Stimulated activated CD4-positive, alpha-beta T cell treated with anti-CD3 and anti-CD28 coated beads, Interleukin-4, amount 100 ng/mL, for 24 hours (primary cell): Measurements from ENCODE around the gene INHBB.

ENCODE experiments used
- DNase-seq: peaks from one replicate; pipeline ENCODE4 v3.0.0-alpha.2; 2020

Gene INHBB

DNA sequence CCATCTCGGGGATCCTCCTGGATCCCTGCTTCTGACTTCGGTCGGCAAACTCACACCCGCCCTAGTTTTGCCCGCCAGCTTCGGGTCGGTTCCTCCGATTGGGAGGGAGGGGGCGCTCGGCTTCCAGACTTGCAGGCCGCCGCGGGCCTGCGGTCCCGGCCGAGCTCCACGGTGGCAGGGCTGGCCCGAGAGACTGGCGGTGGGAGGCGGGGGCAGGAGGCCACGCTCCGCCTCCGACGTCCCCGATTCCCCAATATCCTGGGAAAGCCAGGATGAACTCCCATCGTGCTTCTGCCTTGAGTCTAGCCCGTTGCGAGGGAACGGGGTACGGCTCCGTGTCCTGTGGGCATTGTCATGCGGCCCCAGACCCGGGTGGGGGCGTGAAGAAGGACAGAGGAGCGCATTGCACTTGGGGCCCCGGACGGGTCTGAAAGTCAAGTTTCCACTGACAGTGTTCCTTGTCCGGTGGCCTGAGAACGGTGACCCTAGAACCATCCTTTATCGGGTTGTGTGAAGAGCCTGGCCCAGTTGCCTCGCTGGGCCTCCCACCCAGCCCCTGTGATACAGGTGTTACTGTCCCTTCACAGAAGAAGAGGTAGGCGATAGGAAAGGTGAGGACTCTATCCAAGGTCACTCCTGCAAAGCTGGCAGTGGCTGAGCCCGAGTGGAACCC lies 2.4 kb upstream of the INHBB start:
- DNase-seq = peak; percentile 57

- DNase-seq = no peak
Measured at GRCh38 chr2:120344214-120344975, 1.5 kb upstream of the INHBB start.

GRCh38 chr2:120344976-120345581 lies 857 bp upstream of the INHBB start:
- DNase-seq = peak; percentile 10

DNA sequence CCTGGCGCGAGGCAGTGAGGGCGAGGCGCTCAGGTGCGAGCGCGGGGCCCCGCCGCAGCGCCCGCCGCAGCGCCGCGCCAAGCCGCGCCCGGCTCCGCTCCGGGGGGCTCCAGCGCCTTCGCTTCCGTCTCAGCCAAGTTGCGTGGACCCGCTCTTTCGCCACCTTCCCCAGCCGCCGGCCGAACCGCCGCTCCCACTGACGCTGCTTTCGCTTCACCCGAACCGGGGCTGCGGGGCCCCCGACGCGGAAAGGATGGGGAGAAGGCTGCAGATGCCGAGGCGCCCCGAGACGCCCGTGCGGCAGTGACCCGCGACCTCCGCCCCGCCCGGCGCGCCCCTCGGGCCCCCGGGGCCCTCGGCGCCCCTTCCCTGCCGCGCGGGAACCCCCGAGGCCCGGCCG lies 328 bp upstream of the INHBB start:
- DNase-seq = no peak

- no peak for DNase-seq
Measured at GRCh38 chr2:120346667-120347358, 877 bp downstream of the INHBB start.

DNA sequence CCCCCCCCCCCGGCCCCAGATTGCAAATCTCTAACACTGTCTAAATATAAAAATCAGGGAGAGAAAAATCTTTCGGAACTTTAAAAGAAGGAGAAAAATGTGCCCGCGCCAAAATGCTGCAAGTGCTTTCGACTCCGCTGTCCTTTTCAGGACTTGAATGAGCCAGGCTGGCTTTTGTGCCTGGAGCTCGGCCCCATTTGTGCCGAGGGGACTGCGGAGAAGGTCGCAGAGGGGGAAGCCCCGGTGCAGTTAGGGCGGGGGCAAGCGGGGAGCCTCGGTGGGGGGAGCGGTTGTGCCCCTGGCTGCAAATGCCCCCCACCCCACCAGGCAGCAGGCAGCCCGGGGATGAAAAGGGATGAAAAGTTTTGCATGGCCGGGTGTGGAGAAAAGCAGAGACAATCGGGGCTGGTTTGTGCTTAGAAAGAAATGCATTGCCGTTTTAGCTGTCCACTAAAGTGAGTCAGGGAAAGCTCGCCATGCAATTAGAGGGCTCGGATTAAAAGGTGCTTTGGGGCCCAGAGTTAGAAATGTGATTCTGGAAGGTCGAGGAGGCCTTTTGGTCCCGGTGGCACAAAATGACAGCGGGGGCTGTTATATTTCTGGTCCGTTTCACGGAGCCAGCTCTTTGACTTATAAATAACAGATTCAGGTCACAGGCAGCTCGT lies 1.6 kb downstream of the INHBB start:
- no peak for DNase-seq

- DNase-seq = no peak
Measured at GRCh38 chr2:120348134-120348736, 2.3 kb downstream of the INHBB start.

GRCh38 chr2:120348737-120349439 lies 3.0 kb downstream of the INHBB start:
- DNase-seq = no peak

GRCh38 chr2:120349440-120349921 lies 3.5 kb downstream of the INHBB start:
- no peak for DNase-seq

GRCh38 chr2:120350080-120350479 lies 4.1 kb downstream of the INHBB start:
- no peak for DNase-seq

GRCh38 chr2:120350801-120351320 lies 4.9 kb downstream of the INHBB start:
- DNase-seq = no peak

DNA sequence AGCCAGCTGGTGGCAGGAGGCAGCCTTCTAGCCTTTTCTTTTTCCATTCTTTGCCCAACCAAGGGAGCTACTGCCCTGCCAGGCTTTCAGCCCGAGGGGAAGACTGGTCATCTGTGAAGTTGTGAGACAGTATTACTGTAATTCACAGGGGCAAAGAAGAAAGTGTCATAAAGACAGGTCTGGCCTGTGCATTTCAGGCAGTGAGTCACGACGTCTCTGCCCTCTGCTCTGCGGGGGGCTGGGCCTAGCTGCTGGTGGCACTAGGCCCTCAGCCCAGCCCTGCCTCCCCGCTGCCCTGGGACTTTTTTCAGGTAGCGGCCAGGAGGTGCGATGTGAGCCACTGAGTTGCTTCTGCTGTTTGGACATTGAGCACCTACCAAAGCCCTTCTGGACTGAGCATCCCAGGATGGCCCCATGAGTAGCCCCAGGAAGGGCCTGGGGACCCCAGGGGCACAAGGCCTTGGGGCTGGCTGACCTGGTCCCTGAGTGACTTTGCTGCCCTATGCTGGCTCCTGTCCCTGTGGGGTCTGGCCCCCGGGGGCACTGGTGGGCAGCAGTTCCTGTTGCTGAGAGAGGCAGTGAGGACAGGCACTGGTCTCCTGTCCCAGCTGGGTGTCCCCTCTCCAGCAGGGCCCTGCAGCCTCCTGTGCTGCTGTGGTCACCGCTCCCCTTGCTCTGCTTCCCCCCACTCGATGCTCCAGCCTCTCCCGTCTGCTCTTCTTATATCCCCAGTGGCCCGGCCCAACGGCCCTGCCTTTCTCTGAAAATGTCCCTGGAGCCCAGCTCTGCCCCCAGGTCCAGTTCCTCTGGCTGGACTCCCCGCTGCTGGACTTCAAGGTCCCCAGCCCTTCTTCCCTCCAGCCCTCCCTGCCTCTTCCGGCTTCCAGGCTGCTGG lies 7.0 kb downstream of the INHBB start:
- no peak for DNase-seq

- no peak for DNase-seq
Measured at GRCh38 chr2:120353591-120353898, 7.6 kb downstream of the INHBB start.

DNA sequence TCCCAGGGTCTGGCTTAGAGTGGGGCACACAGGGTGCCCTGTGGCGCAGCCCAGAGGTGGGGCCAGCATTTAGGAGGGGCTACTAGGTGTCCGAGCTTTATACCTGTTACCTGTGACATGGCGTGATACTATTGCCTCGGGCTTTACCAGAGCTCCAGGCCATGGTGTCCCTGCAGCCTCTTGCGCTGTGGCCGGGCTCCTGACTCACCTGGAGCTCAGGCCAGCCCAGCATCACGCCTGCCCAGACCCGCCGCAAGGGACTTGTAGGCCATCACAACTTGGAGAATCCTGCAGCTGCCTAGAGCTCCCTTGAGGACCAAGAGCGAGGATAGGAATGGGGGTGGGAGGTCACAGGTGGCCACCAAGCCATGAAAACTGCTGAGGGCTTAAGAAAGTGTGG lies 8.0 kb downstream of the INHBB start:
- no peak for DNase-seq

DNA sequence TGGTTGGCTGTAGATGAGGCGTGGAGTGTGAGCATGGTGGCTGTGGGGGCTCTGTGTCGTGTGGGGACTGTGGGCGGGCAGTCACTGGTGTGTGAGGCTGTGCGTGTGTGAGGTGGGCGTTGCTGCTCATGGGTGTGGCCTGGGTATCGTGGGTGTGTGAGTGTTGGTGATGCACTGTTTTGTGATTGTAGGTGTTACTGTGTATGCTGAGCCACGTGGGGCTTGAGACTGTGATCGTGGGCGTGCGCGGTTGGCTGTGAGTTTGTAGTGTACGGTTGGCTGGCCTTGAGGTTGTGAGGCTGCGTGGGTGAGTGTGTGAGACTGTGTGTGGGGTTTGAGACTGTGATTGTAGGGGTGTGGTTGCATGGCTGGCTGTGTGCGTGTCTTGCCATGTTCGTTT lies 8.5 kb downstream of the INHBB start:
- DNase-seq = no peak

DNA sequence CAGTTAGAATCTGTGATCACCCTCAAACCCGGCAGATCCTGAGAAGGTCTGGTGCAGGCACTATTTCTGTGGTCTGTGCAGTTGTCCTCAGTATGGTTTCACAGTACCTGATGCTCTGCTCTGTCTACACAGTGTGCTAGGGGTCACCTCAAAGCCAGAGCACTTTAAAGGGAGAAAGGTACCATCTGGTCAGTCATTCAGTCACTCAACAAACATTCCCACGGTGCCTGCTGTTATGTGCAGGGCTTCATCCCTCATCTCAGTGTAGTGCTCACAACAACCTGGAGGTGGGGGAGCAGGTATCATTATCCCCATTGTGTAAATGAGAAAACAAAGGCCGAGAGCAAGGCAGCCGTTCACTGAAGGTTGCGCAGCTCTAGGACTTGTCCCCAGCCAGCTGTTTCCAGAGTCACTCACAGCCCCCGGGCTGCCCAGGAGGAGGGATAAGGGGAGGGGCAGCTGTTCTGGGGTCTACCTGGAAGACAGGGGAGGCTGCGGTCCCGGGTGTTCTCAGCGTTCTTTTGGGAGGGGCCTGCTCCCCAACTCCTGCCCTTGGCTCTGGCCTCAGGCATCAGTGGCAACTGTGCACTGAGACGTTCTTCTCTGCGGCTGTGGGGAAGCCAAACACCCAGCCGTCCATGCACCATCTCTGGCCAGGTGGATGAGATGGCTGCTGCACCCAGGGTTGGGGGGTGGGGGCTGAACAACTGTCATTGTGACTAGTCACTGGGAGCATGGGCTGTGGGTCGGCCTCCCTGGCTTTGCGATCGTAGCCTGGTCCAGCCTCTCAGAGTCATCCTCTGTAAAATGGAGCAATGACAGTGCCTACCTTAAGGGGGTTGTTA lies 9.2 kb downstream of the INHBB start:
- no peak for DNase-seq

DNA sequence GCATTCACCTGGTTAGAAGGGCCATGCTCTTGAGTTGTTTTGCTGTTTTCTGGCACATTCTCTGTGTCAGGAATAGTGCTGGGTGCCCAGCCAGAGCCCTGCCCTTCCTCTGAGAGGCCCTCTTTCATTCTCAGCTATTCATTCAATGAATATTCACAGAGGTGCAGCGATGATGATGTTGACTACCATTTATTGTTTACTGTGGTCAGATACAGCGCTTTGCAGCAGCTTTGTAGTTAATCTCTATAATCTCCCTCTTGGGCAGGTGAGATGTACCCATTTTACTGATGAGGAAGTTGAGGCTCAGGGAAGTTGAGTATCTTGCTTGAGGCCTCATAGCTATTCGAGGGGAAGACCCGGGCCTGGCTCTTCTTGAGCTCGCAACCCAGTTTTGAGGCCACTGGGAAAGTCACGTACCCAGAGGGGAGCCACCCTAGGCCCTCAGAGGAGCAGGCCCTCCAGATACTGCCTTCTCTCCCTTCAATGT lies 9.9 kb downstream of the INHBB start:
- DNase-seq = no peak

DNA sequence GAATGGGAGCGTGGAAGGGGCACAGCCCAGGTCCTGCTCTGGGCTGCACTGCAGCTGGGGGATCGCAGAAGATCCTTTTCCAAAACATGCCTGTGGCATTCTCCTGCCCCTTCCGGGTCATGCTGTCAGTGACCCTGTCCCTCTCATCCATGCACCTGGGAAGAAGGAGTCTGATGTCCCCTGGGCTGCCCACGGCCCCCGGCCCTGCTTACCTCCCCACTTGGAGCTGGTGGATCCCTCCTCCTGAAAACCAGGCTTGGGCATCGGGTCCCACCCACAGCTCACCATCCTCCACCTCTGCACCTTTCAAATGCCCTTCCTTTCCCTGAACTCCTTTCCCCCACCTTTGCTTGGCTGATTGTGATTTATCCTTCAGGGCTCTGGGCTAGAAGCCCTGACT lies 11.8 kb downstream of the INHBB start:
- no peak for DNase-seq

DNA sequence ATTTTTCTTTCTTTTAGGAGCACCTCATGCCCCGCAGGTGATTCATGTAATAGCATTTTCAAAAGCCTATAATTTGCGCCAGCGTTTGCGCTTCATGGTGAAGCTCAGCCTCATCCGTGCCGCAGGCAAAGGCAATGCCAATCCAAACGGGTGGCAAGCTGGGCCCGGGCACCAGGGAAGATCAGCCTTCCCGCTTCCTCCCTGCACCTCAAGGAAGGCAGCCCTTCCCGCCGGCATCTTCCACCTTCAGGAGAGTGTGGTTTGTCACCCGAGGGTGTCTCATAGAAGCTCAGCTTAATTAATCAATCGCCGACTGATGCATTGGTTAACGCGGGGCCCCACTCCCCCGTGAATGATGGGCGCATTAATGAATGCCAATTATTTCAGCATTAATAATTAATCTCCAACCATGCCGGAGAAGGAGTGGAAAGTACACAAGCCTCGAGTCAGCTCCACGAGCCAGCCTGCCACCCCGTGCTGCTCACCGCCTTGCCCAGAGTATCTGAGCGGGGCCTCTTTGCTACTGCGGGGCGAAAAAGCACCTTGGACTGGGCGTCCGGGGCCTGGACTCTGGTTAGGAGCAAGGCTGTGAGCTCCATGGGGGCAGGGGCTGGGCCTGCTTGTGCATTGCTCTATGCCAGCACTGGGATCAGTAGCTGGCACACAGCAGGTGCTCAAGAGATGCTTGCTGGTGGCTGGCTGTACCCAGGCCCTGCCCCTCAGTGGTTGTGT lies 13.0 kb downstream of the INHBB start:
- no peak for DNase-seq
